ENCODE results near the gene PTPRJ.

The PTPRJ gene

GRCh38 chr11:48066881-48067800, 86.8 kb downstream of the PTPRJ start:
- DNase-seq (ENCODE audit: low spot score) = no peak

- DNase-seq (ENCODE audit: low spot score) = no peak
Observed at GRCh38 chr11:48073031-48073861, 92.9 kb downstream of the PTPRJ start.

GRCh38 chr11:48074425-48075181, 94.2 kb downstream of the PTPRJ start:
- DNase-seq (ENCODE audit: low spot score) = no peak

- no peak for DNase-seq (ENCODE audit: low spot score)
Observed at GRCh38 chr11:48075637-48076036, 95.3 kb downstream of the PTPRJ start.

GRCh38 chr11:48077251-48077650, 96.9 kb downstream of the PTPRJ start:
- DNase-seq (ENCODE audit: low spot score) = no peak

GRCh38 chr11:48078689-48079088, 98.3 kb downstream of the PTPRJ start:
- no peak for DNase-seq (ENCODE audit: low spot score)

GRCh38 chr11:48079596-48079995, 99.2 kb downstream of the PTPRJ start:
- DNase-seq (ENCODE audit: low spot score) = no peak

- DNase-seq (ENCODE audit: low spot score) = no peak
Observed at GRCh38 chr11:48080301-48080861, 100.0 kb downstream of the PTPRJ start.

- DNase-seq (ENCODE audit: low spot score) = no peak
Observed at GRCh38 chr11:48081151-48082010, 101.0 kb downstream of the PTPRJ start.

GRCh38 chr11:48082771-48083170, 102.4 kb downstream of the PTPRJ start:
- no peak for DNase-seq (ENCODE audit: low spot score)

- DNase-seq (ENCODE audit: low spot score) = no peak
Observed at GRCh38 chr11:48083421-48083820, 103.1 kb downstream of the PTPRJ start.

GRCh38 chr11:48085688-48086087, 105.3 kb downstream of the PTPRJ start:
- DNase-seq (ENCODE audit: low spot score) = no peak

- no peak for DNase-seq (ENCODE audit: low spot score)
Observed at GRCh38 chr11:48087422-48087821, 107.1 kb downstream of the PTPRJ start.

- DNase-seq (ENCODE audit: low spot score) = no peak
Observed at GRCh38 chr11:48087974-48088681, 107.8 kb downstream of the PTPRJ start.

GRCh38 chr11:48088682-48089050, 108.3 kb downstream of the PTPRJ start:
- DNase-seq (ENCODE audit: low spot score) = no peak

- no peak for DNase-seq (ENCODE audit: low spot score)
Observed at GRCh38 chr11:48090174-48090573, 109.8 kb downstream of the PTPRJ start.

GRCh38 chr11:48091426-48092102, 111.2 kb downstream of the PTPRJ start:
- no peak for DNase-seq (ENCODE audit: low spot score)

- DNase-seq (ENCODE audit: low spot score) = no peak
Observed at GRCh38 chr11:48093323-48093722, 113.0 kb downstream of the PTPRJ start.

GRCh38 chr11:48093795-48094642, 113.7 kb downstream of the PTPRJ start:
- no peak for DNase-seq (ENCODE audit: low spot score)

Data from hematopoietic multipotent progenitor cell treated with erythropoietin and hydrocortisone succinate and interleukin-3 and kit ligand, for 15 days (in vitro differentiated cells).